Neutrophil (primary cell): ENCODE data around the gene PALM3.

Experiments
- H3K27ac ChIP-seq: fragments of 200-600 bp; sonication (generic); 2 replicates; pipeline ENCODE4 v1.5.1; 2016; ENCODE audit warnings: mild to moderate bottlenecking, moderate library complexity
- H3K27me3 ChIP-seq: fragments of 200-600 bp; sonication (generic); 2 replicates; pipeline ENCODE4 v1.6.0; 2016; ENCODE audit warnings: mild to moderate bottlenecking
- H3K36me3 ChIP-seq: fragments of 200-600 bp; sonication (generic); 2 replicates; pipeline ENCODE4 v1.5.1; 2017
- H3K4me1 ChIP-seq, 2 experiments: fragments of 200-600 bp in 1 of 2; sonication (generic) in 1 of 2; 1 replicate in 1 of 2; 2 replicates in 1 of 2; pipeline versions ENCODE4 v1.5.1 to v1.6.1; 2013 to 2016; ENCODE audit warnings: low read depth in 1 of 2, low read length in 1 of 2, mild to moderate bottlenecking in 1 of 2, moderate library complexity in 1 of 2; ENCODE audit not compliant: control insufficient read depth in 1 of 2, insufficient read depth in 1 of 2
- H3K4me3 ChIP-seq, 2 experiments: fragments of 200-600 bp in 1 of 2; sonication (generic) in 1 of 2; 1 replicate in 1 of 2; 2 replicates in 1 of 2; pipeline ENCODE4 v1.5.1; 2013 to 2016; ENCODE audit warnings: low read depth in 1 of 2, low read length in 1 of 2, mild to moderate bottlenecking in 1 of 2, moderate library complexity in 1 of 2
- H3K9me3 ChIP-seq: fragments of 200-600 bp; sonication (generic); 2 replicates; pipeline ENCODE4 v1.5.1; 2016
- CTCF ChIP-seq: fragments of 200-600 bp; sonication (generic); IDR thresholded peaks from 2 replicates; pipeline ENCODE4 v1.5.1; 2016; ENCODE audit warnings: antibody characterized with exemption

PALM3 gene

GRCh38 chr19:14061751-14062557, at the start of gene PALM3:
TSS of gene PALM3 (minus strand) at chr19:14062076. CDS start at chr19:14061980, 96 bp downstream.
- Histone ChIP-seq H3K9me3 (no peaks in the 10 kb centered on the region), H3K36me3 (no peaks in the 10 kb centered on the region), H3K4me1 (peaks cover 0 to 7% of the 10 kb centered on the region in 2 experiments), H3K27me3 (peaks cover 64% of the 10 kb centered on the region), H3K27ac (no peak within 1 kb of the TSS), H3K4me3 (no peak within 1 kb of the TSS)
- TF ChIP-seq CTCF, result no peak

DNA sequence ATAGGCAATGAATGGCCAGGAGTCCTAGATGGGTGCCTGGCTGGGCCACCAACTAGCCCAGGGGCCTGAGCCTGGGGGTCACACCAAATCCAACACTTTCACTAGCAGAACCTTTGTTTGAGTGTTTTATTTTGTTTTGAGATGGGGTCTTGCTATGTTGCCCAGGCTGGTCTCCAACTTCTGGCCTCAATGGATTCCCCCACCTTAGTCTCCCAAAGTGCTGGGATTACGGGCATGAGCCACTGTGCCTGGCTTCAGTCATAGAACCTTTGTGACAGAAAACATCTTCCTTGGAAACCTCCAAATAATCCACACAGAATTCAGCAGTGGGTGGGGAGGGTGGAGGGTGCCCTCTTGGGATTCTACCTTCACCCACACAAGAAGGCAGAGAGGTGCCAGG, 49.6 kb upstream of the PALM3 start:
- peak overlapping the region; percentile 8 for H3K27ac ChIP-seq
- no peak overlapping the region for H3K4me3 ChIP-seq
- no peaks in the 10 kb centered on the region for H3K9me3 ChIP-seq
- H3K27me3 ChIP-seq, result no peaks in the 10 kb centered on the region
- peaks cover 43 to 53% of the 10 kb centered on the region in 2 experiments for H3K4me1 ChIP-seq
- peaks cover 38% of the 10 kb centered on the region for H3K36me3 ChIP-seq
- TF ChIP-seq CTCF, result no peak

DNA sequence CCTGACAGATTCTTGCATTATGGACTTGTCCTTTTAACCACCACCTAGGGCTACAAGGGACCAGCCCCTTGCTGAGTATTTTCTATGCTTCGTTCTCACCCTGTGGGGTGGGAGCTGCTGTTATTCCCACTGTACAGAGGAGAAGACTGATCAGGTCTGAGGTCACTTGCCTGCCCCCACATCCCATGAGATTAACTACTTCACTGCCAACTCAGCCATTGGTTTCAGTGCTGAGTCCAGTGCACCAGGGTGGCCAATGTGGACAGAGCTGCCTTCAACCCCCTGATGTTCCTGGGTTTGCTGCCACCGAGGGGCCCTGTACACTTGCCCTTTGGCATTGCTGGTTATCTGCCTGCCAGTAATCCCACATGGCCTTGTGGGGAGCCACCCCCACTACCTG, 48.8 kb upstream of the PALM3 start:
- no peak for TF ChIP-seq CTCF
- Histone ChIP-seq H3K27me3 (no peaks in the 10 kb centered on the region), H3K9me3 (no peaks in the 10 kb centered on the region), H3K27ac (peak overlapping the region; percentile 38), H3K4me3 (no peak overlapping the region), H3K36me3 (peaks cover 46% of the 10 kb centered on the region), H3K4me1 (peaks cover 35 to 45% of the 10 kb centered on the region in 2 experiments)

DNA sequence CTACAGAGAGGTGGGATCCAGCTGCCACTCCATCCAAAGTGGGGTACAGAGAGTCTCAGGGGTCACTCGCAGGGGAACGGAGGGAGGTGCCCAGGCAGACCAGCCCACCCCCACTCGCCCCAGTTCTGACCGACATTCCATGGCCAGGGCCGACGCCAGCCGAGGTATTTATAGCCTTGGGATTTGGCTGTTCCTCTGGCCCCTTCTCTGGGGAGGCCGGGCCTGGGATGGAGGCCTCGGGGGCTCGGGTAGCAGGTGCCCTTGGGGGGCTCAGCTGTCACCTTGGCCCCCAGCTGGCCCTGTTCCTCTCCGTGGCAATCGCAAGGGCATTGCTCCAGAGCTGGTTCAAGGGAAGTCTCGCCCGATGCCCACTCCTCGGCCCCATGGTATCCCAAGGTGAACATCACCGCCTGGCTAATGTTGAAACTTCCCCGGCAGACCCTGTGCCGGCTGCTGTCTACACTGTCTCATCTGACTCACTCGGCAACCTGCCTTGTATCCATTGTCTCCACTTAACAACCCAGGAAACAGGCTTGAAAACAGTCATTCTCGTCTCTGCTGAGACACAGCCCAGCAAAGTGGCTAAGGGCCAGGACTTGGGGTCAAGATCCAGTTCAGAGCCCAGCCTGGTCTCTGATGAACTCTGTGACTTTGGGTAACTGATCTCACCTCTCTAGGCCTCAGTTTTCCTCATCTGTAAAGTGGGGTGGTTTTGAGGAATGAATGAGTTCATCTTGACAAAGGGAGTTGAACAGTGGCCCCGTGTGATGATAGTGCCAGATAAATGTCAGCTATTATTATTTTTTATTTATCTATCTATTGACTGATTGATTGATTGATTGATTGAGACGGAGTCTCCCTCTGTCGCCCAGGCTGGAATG, 45.9 kb upstream of the PALM3 start:
- Histone ChIP-seq H3K27me3 (no peaks in the 10 kb centered on the region), H3K4me1 (peaks cover 7 to 16% of the 10 kb centered on the region in 2 experiments), H3K9me3 (no peaks in the 10 kb centered on the region), H3K4me3 (no peak overlapping the region), H3K27ac (no peak overlapping the region), H3K36me3 (peaks cover 73% of the 10 kb centered on the region)
- no peak for TF ChIP-seq CTCF

DNA sequence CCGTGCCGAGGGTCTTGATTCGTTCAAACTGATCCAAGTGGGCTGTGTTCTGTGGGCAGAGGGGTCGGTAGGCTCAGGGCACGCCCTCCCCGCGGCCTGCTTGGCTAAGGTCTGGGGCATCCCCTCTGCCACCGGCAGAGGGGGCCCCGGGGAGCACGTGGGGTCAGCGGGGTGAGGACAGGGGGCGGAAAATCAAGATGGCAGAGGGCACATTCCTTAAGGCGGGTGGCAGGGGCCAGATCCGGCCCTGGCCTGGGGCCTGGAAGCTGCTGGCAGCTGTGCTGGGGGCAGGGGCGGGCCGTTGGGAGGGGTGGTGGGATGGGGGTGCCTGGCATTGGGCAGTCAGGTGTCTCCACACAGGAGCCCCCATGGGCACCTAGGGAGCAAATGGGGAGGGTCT, 45.0 kb upstream of the PALM3 start:
- Histone ChIP-seq H3K9me3 (no peaks in the 10 kb centered on the region), H3K27me3 (no peaks in the 10 kb centered on the region), H3K4me1 (peaks cover 0 to 8% of the 10 kb centered on the region in 2 experiments), H3K27ac (no peak overlapping the region), H3K4me3 (no peak overlapping the region), H3K36me3 (peaks cover 79% of the 10 kb centered on the region)
- no peak for TF ChIP-seq CTCF
